Colonic mucosa (tissue), 4 donors: ENCODE measurements around the gene ERBB3. TPM values are rescaled to one million over a fixed set of nuclear protein-coding genes. Genes with fewer than 3 reads are reported as not detected.
"Not testable (repeated sequence)": the region's sequence is repeated elsewhere in the genome, so short reads cannot be mapped to it uniquely, and the experiment has no call there.

Experiments used
- DNase-seq: peaks from one replicate; pipeline ENCODE4 v3.0.0-alpha.2; 2020
- H3K27ac ChIP-seq: fragments of 200-600 bp; one replicate; pipeline ENCODE4 v1.8.0; 2021
- H3K27me3 ChIP-seq: fragments of 200-600 bp; one replicate; pipeline ENCODE4 v1.8.0; 2021
- H3K36me3 ChIP-seq: fragments of 200-600 bp; one replicate; pipeline ENCODE4 v1.8.0; 2021
- H3K4me1 ChIP-seq: fragments of 200-600 bp; one replicate; pipeline ENCODE4 v1.8.0; 2021; ENCODE audit warnings: mild to moderate bottlenecking
- H3K4me3 ChIP-seq: fragments of 200-600 bp; one replicate; pipeline ENCODE4 v1.8.0; 2021
- H3K9ac ChIP-seq, 2 donors: one replicate each; pipeline ENCODE4 v1.7.0; 2013; ENCODE audit warnings: control low read depth in 2 of 2, low read depth in 2 of 2, low read length in 2 of 2
- H3K9me3 ChIP-seq: fragments of 200-600 bp; one replicate; pipeline ENCODE4 v1.8.0; 2021
- intact Hi-C: fragments of 100-400 bp; cut with DNase I; formaldehyde crosslinking; loops from one replicate; pipeline ENCODE4 v1.14.1; 2022
- total RNA-seq, 2 donors: library from RNA; stranded (reverse); fragmentation: NEBNext Ultra II Directional in 1 of 2; extraction: Animal tissue kit (Norgen Biotek cat#: 25700) in 1 of 2; gene quantifications; one replicate each; pipeline ENCODE4 v1.2.1, GENCODE V29; 2021
- TF ChIP-seq, protein P1 (sequence below): fragments of 200-600 bp; IDR thresholded peaks from one replicate; pipeline ENCODE4 v1.8.0; 2022; ENCODE audit warnings: antibody characterized with exemption, mild to moderate bottlenecking
- donor health status: healthy.
- donor health status: DM: no; HTN: no; CAD: no.
- donor health status: DM: no; HTN: no; CAD: no.

Gene ERBB3
- total RNA-seq, 2 donors from 2014 or later, result 158 to 206 TPM

DNA sequence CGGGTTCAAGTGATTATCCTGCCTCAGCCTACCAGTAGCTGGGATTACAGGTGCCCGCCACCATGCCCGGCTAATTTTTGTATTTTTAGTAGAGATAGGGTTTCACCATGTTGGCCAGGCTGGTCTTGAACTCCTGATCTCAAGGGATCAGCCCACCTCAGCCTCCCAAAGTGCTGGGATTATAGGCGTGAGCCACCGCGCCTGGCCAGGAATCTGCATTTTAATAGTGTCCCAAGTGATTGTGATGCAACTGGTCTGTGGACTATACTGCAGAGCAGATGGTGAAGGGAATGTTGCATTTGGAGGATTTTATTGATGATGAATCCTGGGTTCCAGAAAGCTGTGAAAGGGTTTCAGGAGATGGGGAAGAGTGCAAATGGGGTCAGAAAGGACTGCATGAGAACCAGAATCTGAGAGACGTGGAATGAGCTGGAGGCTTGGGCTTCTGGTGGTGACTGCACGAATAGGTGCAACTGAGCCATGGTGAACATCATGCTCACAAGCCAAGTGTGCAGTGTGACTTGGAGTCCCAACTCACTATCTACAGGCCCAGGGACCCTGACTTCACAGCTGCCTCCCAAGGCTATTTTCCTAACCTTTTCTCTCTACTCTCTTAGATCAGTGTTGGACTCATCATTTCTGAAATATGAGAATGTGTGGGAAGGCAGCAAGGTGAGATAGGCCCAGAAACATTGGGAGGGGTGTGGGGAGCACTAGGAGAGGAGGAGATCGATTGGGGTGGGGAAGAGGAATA is 33.8 kb upstream of the ERBB3 start:
- Histone ChIP-seq H3K4me1 (peaks cover 5% of the 10 kb centered on the region), H3K27ac (no peak overlapping the region), H3K36me3 (peaks cover 16% of the 10 kb centered on the region), H3K27me3 (no peaks in the 10 kb centered on the region), H3K9ac (no peak overlapping the region), H3K4me3 (no peak overlapping the region), H3K9me3 (no peaks in the 10 kb centered on the region)
- intact Hi-C loops, result loop anchor here (10.0 kb wide), 1 partner anchor 69 kb away; the partner anchor contains the start of genes RPL41 and ZC3H10
- TF ChIP-seq, protein P1, sequence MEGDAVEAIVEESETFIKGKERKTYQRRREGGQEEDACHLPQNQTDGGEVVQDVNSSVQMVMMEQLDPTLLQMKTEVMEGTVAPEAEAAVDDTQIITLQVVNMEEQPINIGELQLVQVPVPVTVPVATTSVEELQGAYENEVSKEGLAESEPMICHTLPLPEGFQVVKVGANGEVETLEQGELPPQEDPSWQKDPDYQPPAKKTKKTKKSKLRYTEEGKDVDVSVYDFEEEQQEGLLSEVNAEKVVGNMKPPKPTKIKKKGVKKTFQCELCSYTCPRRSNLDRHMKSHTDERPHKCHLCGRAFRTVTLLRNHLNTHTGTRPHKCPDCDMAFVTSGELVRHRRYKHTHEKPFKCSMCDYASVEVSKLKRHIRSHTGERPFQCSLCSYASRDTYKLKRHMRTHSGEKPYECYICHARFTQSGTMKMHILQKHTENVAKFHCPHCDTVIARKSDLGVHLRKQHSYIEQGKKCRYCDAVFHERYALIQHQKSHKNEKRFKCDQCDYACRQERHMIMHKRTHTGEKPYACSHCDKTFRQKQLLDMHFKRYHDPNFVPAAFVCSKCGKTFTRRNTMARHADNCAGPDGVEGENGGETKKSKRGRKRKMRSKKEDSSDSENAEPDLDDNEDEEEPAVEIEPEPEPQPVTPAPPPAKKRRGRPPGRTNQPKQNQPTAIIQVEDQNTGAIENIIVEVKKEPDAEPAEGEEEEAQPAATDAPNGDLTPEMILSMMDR, result no peak
- DNase-seq, result no peak

DNA sequence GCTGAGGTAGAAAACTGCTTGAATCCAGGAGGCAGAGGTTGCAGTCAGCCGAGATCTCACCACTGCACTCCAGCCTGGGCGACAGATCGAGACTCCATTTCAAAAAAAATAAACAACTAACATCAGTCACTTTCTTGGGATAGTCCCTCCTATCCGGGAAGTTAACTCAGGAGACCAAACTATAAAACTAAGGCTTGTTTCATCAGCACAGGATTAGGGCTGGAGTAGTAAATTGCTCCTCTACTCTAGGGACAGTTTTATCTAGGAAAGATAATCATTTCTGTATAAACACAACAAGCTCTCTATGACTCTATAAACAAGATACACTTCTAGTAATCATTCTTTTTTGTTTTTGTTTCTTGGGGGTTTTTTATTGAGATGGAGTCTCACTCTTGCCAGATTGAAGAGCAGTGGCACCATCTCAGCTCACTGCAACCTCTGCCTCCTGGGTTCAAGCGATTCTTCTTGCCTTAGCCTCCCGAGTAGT is 26.5 kb upstream of the ERBB3 start:
- no peak for DNase-seq
- no peak overlapping the region for H3K4me3 ChIP-seq

DNA sequence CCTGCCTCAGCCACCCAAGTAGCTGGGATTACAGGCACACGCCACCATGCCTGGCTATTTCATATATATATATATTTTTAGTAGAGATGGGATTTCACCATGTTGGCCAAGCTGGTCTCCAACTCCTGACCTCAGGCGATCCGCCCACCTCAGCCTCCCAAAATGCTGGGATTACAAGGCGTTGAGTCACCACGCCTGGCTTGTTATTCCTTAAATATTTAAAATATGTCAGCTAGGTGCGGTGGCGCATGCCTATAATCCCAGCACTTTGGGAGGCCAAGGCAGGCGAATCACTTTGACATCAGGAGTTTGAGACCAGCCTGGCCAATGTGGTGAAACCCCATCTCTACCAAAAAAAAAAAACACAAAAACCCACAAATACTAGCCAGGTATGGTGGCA is 20.0 kb upstream of the ERBB3 start:
- H3K4me3 ChIP-seq, H3K27me3 ChIP-seq, H3K36me3 ChIP-seq, intact Hi-C loops, H3K9me3 ChIP-seq, DNase-seq, H3K4me1 ChIP-seq, H3K27ac ChIP-seq, H3K9ac ChIP-seq: not testable (repeated sequence)

More for the DNA sequence above, 26.5 kb upstream of the ERBB3 start:
- H3K4me1 ChIP-seq, result no peaks in the 10 kb centered on the region
- TF ChIP-seq, protein P1, result no peak
- H3K9me3 ChIP-seq, result no peaks in the 10 kb centered on the region
- intact Hi-C loops, result no loop called here
- H3K9ac ChIP-seq, result no peak overlapping the region
- no peaks in the 10 kb centered on the region for H3K36me3 ChIP-seq
- no peak overlapping the region for H3K27ac ChIP-seq
- H3K27me3 ChIP-seq, result no peaks in the 10 kb centered on the region

DNA sequence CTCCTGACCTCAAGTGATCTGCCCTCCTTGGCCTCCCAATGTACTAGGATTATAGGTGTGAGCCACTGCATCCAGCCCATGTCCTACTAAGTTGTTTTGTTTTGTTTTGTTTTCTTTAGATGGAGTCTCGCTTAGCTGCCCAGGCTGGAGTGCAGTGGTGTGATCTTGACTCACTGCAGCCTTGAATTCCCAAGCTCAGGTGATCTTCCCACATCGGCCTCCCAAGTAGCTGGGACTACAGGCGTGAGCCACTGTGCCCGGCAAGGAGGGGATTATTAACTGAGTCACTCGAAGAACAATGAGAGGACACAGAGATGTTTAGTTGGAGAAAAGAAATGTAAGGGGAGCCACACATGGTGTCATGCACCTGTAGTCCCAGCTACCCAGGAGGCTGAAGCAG is 18.0 kb upstream of the ERBB3 start:
- no peaks in the 10 kb centered on the region for H3K36me3 ChIP-seq
- H3K4me3 ChIP-seq, result no peak overlapping the region
- H3K9me3 ChIP-seq, result no peaks in the 10 kb centered on the region
- H3K27me3 ChIP-seq, result no peaks in the 10 kb centered on the region
- H3K9ac ChIP-seq, result no peak overlapping the region
- TF ChIP-seq, protein P1, result no peak
- no peaks in the 10 kb centered on the region for H3K4me1 ChIP-seq
- no peak overlapping the region for H3K27ac ChIP-seq
- intact Hi-C loops, result no loop called here
- no peak for DNase-seq

DNA sequence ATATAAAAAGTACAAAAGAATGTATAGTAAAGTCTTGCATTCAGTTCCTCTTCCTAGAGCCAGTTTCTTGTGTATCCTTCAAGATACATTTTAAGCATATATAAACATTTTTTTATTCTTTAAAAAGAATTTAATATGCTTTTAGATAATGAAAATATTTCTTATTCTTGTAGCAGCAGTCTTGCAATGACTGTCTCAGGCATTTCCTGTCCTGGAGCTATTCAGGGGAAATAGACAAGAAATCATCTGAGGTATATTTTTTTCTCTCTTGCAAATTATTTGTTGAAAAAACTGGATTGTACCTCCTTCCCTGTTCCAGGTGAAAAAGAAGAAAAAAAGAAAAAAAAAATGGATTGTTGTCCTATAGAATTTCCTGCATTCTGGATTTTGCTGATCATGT is 17.0 kb upstream of the ERBB3 start:
- H3K36me3 ChIP-seq, result no peaks in the 10 kb centered on the region
- H3K4me3 ChIP-seq, result no peak overlapping the region
- TF ChIP-seq, protein P1, result no peak
- no peaks in the 10 kb centered on the region for H3K27me3 ChIP-seq
- H3K9ac ChIP-seq, result no peak overlapping the region
- no peaks in the 10 kb centered on the region for H3K4me1 ChIP-seq
- intact Hi-C loops, result no loop called here
- H3K9me3 ChIP-seq, result no peaks in the 10 kb centered on the region
- H3K27ac ChIP-seq, result no peak overlapping the region
- no peak for DNase-seq

DNA sequence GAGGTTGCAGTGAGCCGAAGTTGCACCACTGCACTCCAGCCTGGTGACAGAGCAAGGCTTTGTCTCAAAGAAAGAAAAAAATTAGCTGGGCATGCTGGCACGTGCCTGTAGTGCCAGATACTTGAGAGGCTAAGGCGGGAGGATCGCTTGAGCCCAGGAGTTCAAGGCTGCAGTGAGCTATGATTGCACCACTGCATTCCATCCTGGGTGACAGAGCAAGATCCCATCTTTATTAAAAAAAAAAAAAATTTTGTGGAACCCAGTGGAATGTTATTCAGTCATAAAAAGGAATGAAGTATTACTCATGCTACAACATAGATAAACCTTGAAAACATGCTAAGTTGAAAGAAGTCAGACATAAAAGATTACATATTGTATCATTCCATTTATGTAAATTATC is 8.3 kb upstream of the ERBB3 start:
- no peak overlapping the region for H3K27ac ChIP-seq
- no peaks in the 10 kb centered on the region for H3K9me3 ChIP-seq
- H3K36me3 ChIP-seq, result no peaks in the 10 kb centered on the region
- H3K9ac ChIP-seq, result no peak overlapping the region
- intact Hi-C loops, result no loop called here
- TF ChIP-seq, protein P1, result no peak
- no peak overlapping the region for H3K4me3 ChIP-seq
- DNase-seq, result no peak
- no peaks in the 10 kb centered on the region for H3K27me3 ChIP-seq
- H3K4me1 ChIP-seq, result no peaks in the 10 kb centered on the region
